HFF-Myc (cell line): ENCODE data around the gene SOWAHB.
"Not testable (repeated sequence)": the region's sequence is repeated elsewhere in the genome, so short reads cannot be mapped to it uniquely, and the experiment has no call there.

Experiments used
- DNase-seq: peaks from one replicate; pipeline ENCODE4 v3.0.0-alpha.2; 2011; ENCODE audit warnings: low read depth; ENCODE audit errors: extremely low read depth
- H3K4me3 ChIP-seq: replicated peaks from 2 replicates; pipeline ENCODE4 v1.5.1; 2011; ENCODE audit warnings: low read depth, mild to moderate bottlenecking, control low read depth, low read length
- TF ChIP-seq, protein P1 (sequence below): IDR thresholded peaks from 2 replicates; pipeline ENCODE4 v1.5.1; 2012; ENCODE audit warnings: mild to moderate bottlenecking, low read depth, low read length, control low read depth; ENCODE audit errors: missing control alignments

The SOWAHB gene

DNA sequence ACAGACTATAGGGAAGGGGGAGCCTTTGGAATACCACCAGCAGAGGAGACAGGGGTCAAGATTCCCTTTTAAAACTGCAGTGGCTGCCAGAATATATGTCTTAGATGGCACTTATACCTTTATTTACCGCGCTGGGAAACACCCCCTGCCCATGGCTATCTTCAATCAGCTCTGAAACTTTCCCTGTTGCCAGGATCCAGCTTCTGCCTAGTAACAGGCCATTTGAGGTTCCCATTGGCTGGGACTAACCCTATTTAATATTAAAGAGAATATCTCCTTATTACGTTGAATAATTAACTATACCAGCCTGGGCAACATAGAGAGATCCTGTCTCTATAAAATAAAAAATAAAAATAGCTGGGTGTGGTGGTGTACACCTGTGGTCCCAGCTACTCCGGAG is 23.8 kb downstream of the SOWAHB start:
- DNase-seq = no peak
- TF ChIP-seq, protein P1, sequence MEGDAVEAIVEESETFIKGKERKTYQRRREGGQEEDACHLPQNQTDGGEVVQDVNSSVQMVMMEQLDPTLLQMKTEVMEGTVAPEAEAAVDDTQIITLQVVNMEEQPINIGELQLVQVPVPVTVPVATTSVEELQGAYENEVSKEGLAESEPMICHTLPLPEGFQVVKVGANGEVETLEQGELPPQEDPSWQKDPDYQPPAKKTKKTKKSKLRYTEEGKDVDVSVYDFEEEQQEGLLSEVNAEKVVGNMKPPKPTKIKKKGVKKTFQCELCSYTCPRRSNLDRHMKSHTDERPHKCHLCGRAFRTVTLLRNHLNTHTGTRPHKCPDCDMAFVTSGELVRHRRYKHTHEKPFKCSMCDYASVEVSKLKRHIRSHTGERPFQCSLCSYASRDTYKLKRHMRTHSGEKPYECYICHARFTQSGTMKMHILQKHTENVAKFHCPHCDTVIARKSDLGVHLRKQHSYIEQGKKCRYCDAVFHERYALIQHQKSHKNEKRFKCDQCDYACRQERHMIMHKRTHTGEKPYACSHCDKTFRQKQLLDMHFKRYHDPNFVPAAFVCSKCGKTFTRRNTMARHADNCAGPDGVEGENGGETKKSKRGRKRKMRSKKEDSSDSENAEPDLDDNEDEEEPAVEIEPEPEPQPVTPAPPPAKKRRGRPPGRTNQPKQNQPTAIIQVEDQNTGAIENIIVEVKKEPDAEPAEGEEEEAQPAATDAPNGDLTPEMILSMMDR = no peak

DNA sequence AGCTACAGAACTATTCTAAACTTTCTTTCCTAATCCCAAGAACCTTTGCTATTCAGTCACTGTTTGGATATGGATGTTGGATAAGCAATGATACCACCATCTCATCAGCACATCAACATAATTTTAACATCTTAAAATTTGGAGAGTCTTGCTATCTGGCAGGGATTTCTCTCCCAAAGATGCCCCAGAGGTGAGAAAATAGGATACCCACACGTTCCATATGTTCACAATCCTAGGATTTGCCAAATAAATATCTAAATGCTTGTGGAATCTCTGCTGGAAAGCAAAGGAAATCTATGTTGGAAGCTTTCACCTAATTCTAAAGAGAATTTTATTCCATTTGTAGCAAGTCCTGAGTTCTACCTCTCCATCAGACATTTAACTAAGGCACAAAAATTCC is 24.4 kb downstream of the SOWAHB start:
- TF ChIP-seq, protein P1 = no peak
- DNase-seq = no peak
- H3K4me3 ChIP-seq = no peak overlapping the region

More for the DNA sequence above, 23.8 kb downstream of the SOWAHB start:
- no peak overlapping the region for H3K4me3 ChIP-seq

DNA sequence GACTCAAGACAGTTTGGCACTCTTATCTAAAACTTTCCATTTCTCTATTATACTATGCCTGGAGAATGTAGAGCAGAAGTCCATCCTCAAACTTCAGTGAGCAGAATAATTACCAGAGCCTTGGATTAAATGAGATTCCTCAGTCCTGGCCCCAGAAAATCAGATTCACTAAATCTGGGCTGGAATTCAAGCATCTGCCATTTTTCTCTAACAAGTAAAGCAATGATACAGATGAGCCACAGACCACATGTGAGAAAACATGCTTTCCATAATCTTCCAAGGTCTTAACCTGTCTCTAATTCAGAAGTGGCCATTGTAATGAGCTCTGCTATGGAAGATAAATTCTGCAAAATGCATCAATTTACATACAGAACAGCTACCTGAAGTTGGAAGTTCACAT is 25.4 kb downstream of the SOWAHB start:
- no peak for DNase-seq
- no peak overlapping the region for H3K4me3 ChIP-seq
- TF ChIP-seq, protein P1 = no peak

DNA sequence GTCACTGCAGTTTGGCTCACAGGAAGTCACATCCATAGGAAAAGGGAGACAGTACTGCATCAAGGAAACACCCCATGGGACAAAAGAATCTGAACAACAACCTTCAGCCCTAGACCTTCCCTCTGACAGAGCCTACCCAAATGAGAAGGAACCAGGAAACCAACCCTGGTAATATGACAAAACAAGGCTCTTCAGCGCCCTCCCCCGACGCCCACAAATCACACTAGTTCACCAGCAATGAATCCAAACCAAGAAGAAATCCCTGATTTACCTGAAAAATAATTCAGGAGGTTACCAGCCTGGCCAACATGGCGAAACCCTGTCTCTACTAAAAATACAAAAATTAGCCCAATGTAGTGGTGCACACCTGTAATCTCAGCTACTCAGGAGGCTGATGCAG is 29.2 kb downstream of the SOWAHB start:
- not testable (repeated sequence) for DNase-seq, H3K4me3 ChIP-seq

- no peak overlapping the region for H3K4me3 ChIP-seq
- no peak for DNase-seq
Measured at GRCh38 chr4:76867880-76868655, 29.9 kb downstream of the SOWAHB start.

DNA sequence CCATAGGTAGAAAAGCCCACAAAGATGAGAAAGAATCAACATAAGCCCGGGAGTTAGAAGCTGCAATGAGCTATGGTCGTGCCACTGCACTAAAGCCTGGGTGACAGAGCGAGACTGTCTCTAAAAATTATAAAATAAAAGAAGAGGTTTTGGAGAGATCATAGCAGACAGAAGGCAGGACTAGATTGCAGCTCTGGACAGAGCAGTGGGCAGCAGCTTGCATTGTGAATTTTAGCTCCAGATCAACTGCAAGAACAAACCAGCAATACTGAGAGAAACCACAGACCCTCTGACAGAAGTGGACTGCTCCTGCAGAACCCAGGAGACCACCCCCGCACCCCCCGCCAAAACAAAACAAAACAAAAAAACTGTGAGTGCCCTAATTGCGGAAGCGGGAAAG is 30.6 kb downstream of the SOWAHB start:
- no peak for DNase-seq
- TF ChIP-seq, protein P1 = no peak
- H3K4me3 ChIP-seq = no peak overlapping the region

More at GRCh38 chr4:76867880-76868655, 29.9 kb downstream of the SOWAHB start:
- TF ChIP-seq, protein P1 = no peak

DNA sequence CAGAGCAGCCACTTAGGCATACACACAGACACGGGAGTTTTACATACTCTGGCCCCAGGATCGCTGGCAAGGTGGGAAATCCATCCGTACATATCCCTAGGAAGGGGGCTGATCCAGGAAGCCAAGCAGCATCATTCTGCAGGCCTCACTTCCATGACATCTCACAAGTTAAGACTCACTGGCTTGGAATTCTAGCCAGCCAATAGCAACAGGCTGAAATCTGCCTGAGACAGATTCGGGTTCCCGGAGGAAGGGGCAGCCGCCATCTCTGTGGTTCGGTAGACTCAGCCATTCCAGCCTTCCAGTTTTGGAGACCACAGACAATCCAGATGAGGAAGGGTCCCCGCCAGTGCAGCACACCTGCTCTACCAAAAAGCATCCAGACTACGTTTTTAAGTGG is 31.3 kb downstream of the SOWAHB start:
- no peak overlapping the region for H3K4me3 ChIP-seq
- TF ChIP-seq, protein P1 = no peak
- no peak for DNase-seq
